ENCODE results near the gene PPM1F.
"Not testable (repeated sequence)": the region's sequence is repeated elsewhere in the genome, so short reads cannot be mapped to it uniquely, and the experiment has no call there.

PPM1F gene

GRCh38 chr22:21919526-21920307, 32.9 kb downstream of the PPM1F start:
- DNase-seq (ENCODE audit: low read depth) = no peak

- no peak for DNase-seq (ENCODE audit: low read depth)
Measured at GRCh38 chr22:21918466-21919185, 34.0 kb downstream of the PPM1F start.

- no peak for DNase-seq (ENCODE audit: low read depth)
Measured at GRCh38 chr22:21917959-21918261, 34.7 kb downstream of the PPM1F start.

- no peak for DNase-seq (ENCODE audit: low read depth)
Measured at GRCh38 chr22:21917181-21917958, 35.3 kb downstream of the PPM1F start.

GRCh38 chr22:21916309-21916918, 36.2 kb downstream of the PPM1F start:
- DNase-seq (ENCODE audit: low read depth) = no peak

GRCh38 chr22:21915624-21916308, 36.9 kb downstream of the PPM1F start:
- DNase-seq (ENCODE audit: low read depth) = no peak

GRCh38 chr22:21914033-21914642, 38.5 kb downstream of the PPM1F start:
- not testable (repeated sequence) for DNase-seq (ENCODE audit: low read depth)

GRCh38 chr22:21910367-21910766, 42.3 kb downstream of the PPM1F start:
- DNase-seq (ENCODE audit: low read depth) = not testable (repeated sequence)

- DNase-seq (ENCODE audit: low read depth) = no peak
Measured at GRCh38 chr22:21909871-21910270, 42.8 kb downstream of the PPM1F start.

GRCh38 chr22:21907638-21908522, 44.8 kb downstream of the PPM1F start:
- DNase-seq (ENCODE audit: low read depth) = no peak

GRCh38 chr22:21905234-21905633, 47.4 kb downstream of the PPM1F start:
- DNase-seq (ENCODE audit: low read depth) = not testable (repeated sequence)

- DNase-seq (ENCODE audit: low read depth) = no peak
Measured at GRCh38 chr22:21904250-21904789, 48.3 kb downstream of the PPM1F start.

- DNase-seq (ENCODE audit: low read depth) = no peak
Measured at GRCh38 chr22:21903283-21903682, 49.4 kb downstream of the PPM1F start.

- no peak for DNase-seq (ENCODE audit: low read depth)
Measured at GRCh38 chr22:21902296-21903087, 50.2 kb downstream of the PPM1F start.

- DNase-seq (ENCODE audit: low read depth) = no peak
Measured at GRCh38 chr22:21898354-21898896, 54.2 kb downstream of the PPM1F start.

- no peak for DNase-seq (ENCODE audit: low read depth)
Measured at GRCh38 chr22:21896951-21897513, 55.6 kb downstream of the PPM1F start.

GRCh38 chr22:21896275-21896674, 56.4 kb downstream of the PPM1F start:
- not testable (repeated sequence) for DNase-seq (ENCODE audit: low read depth)

- no peak for DNase-seq (ENCODE audit: low read depth)
Measured at GRCh38 chr22:21894799-21895198, 57.8 kb downstream of the PPM1F start.

Data from non-pigmented ciliary epithelial cell (primary cell).